Measurements from ENCODE around the gene OPA3.

Gene OPA3

GRCh38 chr19:45560686-45561085 lies 23.9 kb downstream of the OPA3 start:
- no peak for DNase-seq

- DNase-seq = no peak
These were observed 24.6 kb downstream of the OPA3 start for GRCh38 chr19:45560038-45560437.

- no peak for DNase-seq
These were observed 26.2 kb downstream of the OPA3 start for GRCh38 chr19:45558399-45558878.

GRCh38 chr19:45556835-45557234 lies 27.8 kb downstream of the OPA3 start:
- no peak for DNase-seq

- no peak for DNase-seq
These were observed 30.1 kb downstream of the OPA3 start for GRCh38 chr19:45554481-45554880.

GRCh38 chr19:45553464-45553863 lies 31.1 kb downstream of the OPA3 start:
- DNase-seq = no peak

GRCh38 chr19:45547965-45548609 lies 36.5 kb downstream of the OPA3 start:
- no peak for DNase-seq

- no peak for DNase-seq
These were observed 37.3 kb downstream of the OPA3 start for GRCh38 chr19:45547211-45547770.

GRCh38 chr19:45542234-45542668 lies 42.4 kb downstream of the OPA3 start:
- no peak for DNase-seq

- DNase-seq = no peak
These were observed 45.1 kb downstream of the OPA3 start for GRCh38 chr19:45539459-45539858.

- DNase-seq = no peak
These were observed 53.3 kb downstream of the OPA3 start for GRCh38 chr19:45531349-45531748.

- DNase-seq = no peak
These were observed 55.2 kb downstream of the OPA3 start for GRCh38 chr19:45529420-45529785.

GRCh38 chr19:45528744-45529419 lies 55.7 kb downstream of the OPA3 start:
- DNase-seq = no peak

- DNase-seq = no peak
These were observed 56.4 kb downstream of the OPA3 start for GRCh38 chr19:45528149-45528743.

- DNase-seq = no peak
These were observed 56.9 kb downstream of the OPA3 start for GRCh38 chr19:45527731-45528130.

GRCh38 chr19:45526971-45527370 lies 57.6 kb downstream of the OPA3 start:
- DNase-seq = no peak

GRCh38 chr19:45526143-45526542 lies 58.5 kb downstream of the OPA3 start:
- DNase-seq = no peak

GRCh38 chr19:45524575-45525129 lies 60.0 kb downstream of the OPA3 start:
- DNase-seq = no peak

- no peak for DNase-seq
These were observed 60.9 kb downstream of the OPA3 start for GRCh38 chr19:45523642-45524256.

- no peak for DNase-seq
These were observed 62.3 kb downstream of the OPA3 start for GRCh38 chr19:45522010-45522941.

GRCh38 chr19:45518469-45518826 lies 66.2 kb downstream of the OPA3 start:
- no peak for DNase-seq

All from activated gamma-delta T cell (primary cell).